ENCODE results near the gene PIGK.
"Not testable (repeated sequence)": the region's sequence is repeated elsewhere in the genome, so short reads cannot be mapped to it uniquely, and the experiment has no call there.

PIGK gene

DNA sequence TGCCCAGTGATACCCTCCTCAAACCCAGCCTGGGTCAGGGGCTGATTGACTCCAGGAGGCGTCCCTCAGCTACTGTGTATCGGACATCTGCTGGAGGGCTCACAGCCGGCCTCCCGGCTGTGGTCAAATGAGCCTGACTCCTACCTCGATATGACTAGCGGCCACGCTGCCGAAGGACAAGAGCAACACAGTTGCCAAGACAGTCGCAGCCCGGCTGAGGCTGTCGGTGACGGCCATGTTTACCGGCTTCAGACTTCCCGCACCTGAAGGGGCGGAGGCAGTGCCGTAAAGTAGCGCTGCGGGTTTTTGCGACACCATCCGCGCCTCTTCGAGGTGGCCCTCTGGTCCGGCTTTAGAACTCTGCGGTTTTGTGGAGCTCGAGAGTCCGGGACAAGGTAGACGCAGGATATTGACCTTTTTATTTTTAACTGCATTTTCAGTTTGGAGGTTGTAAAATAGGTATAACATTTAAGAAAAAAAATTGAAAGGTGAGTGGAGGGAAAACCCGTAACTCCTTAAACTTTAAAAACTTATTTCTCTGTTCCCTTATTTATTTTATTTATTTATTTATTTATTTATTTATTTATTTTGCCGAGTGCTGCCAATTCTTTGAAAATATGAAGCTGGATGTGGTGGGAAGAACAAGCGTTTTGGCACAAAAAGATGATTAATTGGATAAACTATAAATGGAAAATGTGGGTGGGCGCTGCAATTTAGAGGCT lies at the start of gene PIGK:
Gene PIGK, minus strand, starts transcription at position 265 of the 722 bp plus-strand sequence. Its CDS starts 28 bp downstream, at position 237.
- peak; percentile 82 to 84 for DNase-seq (ENCODE audit: low read depth in 2 of 2)

DNA sequence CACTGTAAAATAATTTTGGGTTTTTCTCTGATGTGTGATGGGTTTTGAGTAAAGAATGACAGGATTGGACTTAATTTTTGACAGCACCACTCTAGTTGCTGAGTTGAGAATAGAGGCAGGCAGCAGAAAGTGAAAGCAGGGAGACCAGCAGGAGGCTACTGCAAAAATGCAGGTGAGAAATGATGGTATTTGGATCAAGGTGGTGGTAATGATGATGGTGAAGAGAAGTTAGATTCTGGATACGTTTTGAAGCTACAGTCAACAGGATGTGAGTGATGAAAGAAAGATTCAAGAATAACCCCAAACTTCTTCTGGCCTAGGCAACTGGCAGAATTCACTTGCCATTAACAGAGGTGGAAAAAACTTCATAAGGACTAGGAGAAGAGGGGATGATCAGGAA lies 47.8 kb upstream of the PIGK start:
- no peak for DNase-seq (ENCODE audit: low read depth in 2 of 2)

DNA sequence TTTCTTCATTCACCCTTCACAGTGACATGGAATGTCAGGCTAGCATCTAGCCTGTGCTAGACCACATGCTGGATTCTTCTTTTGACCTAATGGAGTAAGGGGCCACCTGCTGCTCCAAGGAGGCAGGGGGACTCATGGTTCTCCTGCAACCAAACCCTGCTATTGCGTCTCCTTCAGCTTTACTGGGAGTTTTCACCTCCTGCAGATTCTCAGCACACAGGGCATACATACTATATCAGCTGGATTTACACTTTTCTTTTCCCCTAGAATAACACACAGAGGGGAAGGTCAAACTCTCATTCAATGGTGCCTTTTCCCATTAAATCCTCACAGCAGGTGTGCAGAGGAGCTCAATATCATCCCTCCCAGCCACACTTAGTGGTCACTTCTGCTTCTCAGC lies 46.0 kb upstream of the PIGK start:
- no peak for DNase-seq (ENCODE audit: low read depth in 2 of 2)

DNA sequence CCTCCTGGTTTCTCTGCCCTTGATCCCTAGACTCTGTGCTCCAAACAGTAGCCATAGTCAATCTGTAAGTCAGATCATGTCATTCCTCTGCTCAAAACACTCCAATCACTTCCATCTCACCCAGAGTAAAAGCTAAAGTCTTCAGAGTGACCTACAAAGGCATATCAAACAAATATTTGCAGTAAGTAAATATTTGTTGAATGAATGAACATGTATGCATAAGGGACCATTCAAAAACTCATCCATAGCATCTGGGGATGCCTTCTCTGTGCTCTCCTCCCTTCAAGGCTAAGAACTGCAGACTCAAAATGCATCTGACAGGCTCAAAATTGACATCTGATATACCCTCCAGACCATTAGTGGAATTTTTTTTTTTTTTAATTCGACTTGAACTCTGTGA lies 44.5 kb upstream of the PIGK start:
- DNase-seq (ENCODE audit: low read depth in 2 of 2): no peak

DNA sequence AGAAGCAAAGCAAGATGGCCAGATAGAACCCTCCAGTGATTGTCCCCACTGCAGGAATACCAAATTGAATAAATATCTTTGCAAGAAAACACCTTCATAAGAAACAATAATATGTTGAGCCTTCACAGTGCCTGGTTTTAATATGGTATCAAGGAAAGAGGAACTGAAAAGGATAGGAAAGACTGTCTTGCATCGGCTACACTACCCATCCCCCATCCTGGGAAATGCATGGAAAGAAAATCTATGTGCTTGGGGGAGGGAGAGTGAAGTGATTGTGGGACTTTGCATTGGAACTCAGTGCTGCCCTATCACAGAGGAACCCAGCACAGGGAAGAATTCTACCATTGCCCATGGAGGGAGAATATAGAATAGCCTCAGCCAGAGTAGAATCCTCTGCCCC lies 34.0 kb upstream of the PIGK start:
- no peak for DNase-seq (ENCODE audit: low read depth in 2 of 2)

DNA sequence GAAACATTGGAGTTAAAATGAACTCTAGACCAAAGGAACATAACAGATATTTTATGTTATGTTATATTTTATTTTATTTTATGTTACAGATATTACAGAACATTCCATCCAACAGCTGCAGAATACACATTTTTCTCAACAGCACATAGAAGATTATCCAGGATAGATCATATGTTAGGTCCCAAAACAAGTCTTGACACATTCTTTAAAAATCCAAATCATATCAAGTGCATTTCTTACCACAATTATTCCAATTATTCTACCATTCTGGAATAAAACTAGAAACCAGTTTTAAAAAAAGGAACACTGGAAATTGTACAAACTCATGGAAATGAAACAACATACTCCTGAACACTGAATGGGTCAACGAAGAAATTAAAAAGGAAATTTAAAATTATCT lies 30.9 kb upstream of the PIGK start:
- no peak for DNase-seq (ENCODE audit: low read depth in 2 of 2)

DNA sequence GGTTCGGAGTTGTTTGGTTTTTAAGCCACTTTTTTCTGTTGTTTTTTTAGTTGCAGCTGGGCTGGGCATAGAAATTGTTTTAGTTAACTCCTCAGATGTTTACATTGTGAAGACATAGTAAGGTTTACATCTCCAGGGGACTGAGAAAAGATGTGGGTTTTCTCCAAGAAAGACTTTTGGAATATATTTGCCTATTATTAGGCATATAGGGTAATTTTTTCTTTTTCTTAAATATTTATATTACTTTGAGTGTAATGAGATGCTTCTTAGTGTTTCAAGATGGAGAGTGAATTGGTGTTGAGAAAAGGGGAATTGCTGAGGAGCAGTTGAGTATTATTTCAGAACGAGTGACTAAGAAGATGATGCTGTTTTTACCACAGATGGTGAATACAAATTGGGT lies 26.6 kb upstream of the PIGK start:
- no peak for DNase-seq (ENCODE audit: low read depth in 2 of 2)

DNA sequence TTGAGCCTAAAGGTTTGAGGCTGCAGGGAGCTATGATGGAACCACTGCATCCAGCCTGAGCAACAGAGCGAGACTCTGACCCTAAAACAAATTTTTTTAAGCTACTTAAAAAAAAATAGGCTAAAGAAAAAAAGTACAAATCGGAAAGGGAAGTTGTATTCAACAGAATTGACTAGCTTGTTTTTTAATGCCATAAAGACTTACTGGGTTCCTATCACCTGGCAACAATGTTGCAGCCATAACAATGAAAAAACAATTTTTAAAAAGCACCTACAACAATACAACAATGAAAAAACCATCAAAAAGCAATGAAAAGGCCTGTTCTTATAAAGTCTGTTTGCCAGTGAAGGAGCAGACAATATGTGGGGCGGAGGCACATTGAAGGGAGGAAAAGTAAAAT lies 20.1 kb upstream of the PIGK start:
- no peak for DNase-seq (ENCODE audit: low read depth in 2 of 2)

DNA sequence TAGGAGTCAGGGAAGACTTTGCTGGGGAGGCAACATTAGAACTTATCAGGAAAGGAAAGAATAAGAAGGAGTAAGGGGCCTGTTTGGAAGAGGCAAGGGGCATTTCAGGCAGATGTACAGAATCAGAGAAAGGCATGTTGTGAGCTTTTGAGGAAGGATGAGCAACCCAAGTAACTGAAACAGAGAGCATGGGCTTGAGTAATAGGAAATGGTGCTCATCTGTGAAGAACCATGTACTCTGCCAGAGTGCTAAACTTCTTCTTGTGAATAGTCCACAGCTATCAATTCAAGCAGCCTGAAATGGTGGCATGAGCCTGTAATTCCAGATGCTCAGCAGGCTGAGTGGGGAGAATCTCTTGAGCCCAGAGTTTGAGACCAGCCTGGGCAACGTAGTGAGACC lies 19.2 kb upstream of the PIGK start:
- DNase-seq (ENCODE audit: low read depth in 2 of 2): no peak

DNA sequence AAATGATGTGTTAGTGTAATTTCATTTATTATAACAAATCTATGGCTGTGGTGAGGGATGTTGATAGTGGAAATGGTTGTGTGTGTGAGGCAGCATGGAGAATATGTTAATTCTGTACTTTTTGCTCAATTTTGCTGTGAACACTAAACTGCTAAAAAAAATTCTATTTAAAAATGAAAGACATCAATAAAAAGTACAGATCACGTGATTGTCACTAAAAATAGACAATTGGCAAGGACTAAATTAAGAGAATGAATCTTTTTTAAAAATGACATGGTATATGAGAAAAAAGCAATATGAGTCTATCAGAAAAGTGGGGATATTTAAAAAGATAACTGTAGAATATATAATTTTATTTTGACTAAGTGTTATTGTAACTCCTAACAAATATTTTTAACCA lies 15.7 kb upstream of the PIGK start:
- DNase-seq (ENCODE audit: low read depth in 2 of 2): no peak

DNA sequence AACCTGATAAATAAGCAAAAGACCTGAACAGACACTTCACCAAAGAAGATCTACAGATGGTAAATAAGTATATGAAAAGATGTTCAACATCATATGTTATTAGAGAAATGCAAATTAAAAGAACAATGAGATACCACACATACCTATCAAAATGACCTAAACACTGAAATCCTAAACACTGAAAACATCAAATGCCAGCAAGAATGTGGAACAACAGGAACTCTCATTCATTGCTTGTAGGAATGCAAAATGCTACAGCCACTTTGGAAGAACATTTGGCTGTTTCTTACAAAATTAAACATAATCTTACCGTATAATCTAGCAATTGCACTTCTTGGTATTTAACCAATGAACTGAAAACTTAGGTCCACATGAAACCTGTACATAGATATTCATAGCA lies 14.9 kb upstream of the PIGK start:
- no peak for DNase-seq (ENCODE audit: low read depth in 2 of 2)

DNA sequence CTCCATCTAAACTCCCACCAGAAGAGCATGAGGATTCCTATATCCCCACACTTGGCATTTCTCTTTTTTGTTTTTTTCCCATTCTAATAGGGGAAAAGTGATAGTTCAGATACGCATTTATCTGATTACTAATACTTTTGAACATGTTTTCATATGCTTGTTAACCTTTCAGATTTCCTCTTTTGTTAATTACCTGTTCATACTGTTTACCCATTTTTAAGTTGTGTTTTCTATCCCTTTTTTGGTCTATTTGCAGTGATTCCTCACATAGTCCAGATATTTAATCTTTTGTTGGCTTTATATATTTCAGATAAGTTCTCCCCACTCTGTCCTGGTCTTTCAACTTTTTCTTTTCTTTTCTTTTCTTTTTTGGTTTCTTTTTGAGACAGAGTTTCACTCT lies 13.6 kb upstream of the PIGK start:
- no peak for DNase-seq (ENCODE audit: low read depth in 2 of 2)

DNA sequence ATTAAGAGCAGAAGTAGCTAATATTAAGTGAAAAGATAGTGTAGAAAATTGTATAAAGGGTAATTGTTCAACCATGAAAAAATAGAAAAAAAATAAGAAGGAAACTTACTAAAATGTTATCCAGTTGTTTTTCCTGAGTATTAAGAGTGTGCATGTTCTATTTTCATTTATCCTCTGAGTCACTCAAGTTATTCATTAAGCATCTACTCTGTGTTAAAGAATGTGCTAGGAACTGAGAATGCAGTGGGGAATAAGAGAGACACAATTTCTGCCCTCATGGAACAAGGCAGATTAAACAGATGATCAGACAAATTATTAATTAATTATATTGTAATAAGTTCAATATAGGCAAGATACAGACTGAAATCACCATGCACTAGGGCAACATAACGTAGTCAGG lies 10.8 kb upstream of the PIGK start:
- DNase-seq (ENCODE audit: low read depth in 2 of 2): no peak

DNA sequence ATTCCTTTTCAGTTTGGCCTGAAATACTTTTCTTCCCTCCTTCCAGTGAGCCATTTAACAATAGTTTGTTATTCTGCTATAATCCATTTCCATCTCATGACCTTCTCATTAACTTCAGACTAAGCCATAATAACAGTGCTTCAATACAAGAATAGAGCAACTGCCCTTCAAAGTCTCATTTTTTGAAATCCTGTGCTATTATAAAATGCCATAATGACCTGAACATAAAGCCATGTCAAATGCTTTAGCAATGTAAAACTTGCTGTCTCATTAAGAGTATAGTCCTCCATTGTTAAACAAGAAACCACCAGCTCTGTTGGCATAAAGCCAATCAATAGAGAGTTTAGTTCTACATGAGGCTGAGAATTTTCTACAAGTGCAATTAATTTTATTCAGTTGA lies 9.6 kb upstream of the PIGK start:
- DNase-seq (ENCODE audit: low read depth in 2 of 2): no peak

DNA sequence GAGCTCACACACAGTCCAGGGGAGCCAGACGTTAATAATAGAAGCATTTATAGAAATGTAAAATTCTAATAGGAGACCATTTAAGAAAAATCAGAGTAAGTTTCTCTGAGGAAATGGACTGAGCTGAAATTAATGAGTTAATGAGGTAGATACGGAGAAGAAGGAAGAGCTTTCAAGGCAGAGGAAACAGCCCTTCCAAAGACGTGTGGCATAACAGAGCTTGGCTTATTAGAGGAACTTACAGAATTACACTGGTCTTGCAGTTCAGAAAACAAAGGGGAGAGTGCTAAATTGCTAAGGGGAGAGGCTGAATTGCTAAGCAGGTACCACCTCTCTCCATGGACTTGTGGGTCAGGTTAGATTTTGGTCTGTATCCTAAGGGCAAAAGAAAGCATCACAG lies 8.2 kb upstream of the PIGK start:
- no peak for DNase-seq (ENCODE audit: low read depth in 2 of 2)

DNA sequence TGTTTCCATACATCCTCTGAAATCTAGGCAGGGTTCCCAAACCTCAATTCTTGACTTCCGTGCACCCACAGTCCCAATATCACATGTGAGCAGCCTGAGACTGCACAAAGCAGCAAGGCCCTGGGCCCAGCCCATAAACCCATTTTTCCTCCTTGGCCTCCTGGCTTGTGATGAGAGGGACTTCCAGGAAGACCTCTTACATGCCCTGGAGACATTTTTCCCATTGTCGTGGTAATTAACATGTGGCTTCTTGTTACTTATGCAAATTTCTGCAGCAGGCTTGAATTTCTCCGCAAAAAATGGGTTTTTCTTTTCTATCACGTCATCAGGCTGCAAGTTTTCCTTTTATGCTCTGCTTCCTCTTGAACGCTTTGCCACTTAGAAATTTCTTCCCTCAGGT lies 3.3 kb upstream of the PIGK start:
- DNase-seq (ENCODE audit: low read depth in 2 of 2): no peak

DNA sequence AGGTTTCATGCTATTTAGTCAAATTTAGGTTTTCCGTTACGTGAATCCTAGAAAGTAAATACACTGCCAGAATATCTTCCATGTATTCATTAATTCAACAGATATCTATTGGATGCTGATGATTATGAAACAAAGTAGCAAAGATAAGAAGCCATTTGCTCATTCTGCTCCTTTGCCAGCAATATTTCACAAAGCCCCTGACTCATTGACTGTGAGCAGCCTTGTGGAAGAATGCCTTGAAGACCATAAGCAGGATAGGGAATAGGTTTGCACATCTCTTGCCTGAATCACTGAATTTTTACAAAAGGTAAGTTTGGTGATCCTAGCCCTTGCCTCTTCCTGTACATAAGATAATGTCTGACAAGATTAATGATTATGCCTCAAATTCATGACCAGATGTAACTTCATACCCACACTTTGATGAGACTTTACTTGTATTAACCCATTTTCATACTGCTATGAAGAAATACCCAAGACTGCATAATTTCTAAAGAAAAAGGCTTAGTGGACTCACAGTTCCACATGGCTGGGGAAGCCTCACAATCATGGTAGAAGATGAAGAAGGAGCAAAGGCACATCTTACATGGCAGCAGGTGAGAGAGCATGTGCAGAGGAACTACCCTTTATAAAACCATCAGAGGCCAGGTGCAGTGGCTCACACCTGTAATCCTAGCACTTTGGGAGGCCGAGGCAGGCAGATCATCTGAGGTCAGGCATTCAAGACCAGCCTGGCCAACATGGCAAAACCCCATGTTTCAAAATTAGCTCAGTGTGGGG lies 1.6 kb upstream of the PIGK start:
- no peak for DNase-seq (ENCODE audit: low read depth in 2 of 2)

DNA sequence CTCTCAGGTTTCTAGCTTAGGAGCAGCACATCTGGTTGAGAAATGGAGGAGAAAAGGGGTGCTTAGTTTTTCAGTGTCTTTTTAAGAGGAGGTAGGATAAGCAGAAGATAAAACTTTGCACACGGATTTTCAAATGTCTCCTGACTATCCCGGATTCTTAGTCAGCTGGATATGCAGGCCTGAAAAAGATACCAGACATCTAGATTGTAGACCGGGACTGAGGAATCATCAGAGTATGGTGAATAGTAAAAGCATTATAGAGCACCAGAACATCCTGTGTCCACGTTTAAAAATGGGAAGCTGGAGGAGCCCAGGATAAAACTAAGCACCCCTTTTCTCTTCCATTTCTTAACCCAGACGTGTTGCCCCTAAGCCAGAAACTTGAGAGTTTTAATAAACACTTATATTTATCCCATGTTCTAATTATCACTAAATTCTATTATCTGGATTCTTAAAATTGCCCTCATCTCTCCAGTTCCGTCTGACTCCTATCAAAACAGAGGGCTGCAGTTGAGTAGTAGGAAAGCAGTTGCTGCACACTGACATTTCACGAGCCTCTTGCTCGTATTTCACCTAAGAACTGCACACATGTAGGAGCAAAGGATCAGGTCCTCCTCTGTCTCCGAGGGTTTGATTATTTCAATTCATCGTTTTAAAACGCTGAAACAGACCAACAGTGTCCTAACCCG lies 609 bp downstream of the PIGK start:
- DNase-seq (ENCODE audit: low read depth in 2 of 2): no peak

DNA sequence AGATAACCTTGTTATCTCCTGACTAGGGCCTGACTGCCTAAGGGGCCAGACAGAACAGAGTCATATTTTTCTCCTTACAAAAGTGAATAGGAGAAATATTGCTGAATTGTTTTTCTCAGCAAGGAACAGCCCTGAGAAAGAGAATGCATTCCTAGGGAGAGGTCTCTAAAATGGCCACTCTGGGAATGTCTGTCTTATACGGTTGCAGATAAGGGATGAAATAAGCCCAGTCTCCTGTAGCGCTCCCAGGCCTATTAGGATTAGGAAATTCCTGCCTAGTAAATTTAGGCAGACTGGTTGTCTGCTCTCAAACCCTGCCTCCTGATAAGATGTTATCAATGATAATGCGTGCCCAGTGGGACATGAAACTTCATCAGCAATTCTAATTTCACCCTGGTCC lies 15.2 kb downstream of the PIGK start:
- DNase-seq (ENCODE audit: low read depth in 2 of 2): not testable (repeated sequence)

DNA sequence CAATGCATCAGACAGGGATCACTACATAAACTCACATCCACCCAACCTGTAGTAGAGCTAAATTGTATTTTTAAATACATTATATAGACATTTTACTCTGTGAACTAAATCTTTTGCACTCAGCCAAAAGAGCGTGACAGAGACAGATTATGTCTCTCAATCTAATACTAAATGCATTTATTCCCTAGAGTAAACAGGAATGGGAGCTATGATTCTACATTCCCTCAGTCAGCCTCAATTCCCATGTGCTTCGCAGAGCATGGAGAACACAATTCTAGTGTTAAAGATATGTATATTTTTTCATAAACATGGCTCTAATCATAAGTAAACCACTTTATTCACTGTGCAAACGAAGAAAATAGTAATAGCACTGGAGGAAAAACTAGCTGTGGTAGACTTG lies 16.5 kb downstream of the PIGK start:
- DNase-seq (ENCODE audit: low read depth in 2 of 2): no peak

DNA sequence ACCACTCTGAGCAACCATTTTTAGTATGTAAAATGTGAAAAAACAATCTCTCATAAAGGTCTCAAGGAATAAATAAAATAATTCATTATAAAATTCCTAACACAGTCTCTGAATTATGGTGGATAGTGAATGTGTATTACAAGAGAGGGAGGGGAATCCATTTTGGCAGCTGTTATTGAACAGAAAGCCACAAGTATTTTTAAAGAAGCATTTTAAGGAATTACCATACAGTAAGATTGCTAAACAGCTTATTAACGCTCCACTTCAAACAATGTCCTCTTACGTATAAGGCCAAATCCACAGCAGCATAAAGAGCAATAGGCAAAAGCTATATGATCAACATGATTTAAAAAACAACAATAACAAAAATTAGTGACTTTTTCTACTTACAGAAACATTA lies 18.4 kb downstream of the PIGK start:
- DNase-seq (ENCODE audit: low read depth in 2 of 2): no peak

DNA sequence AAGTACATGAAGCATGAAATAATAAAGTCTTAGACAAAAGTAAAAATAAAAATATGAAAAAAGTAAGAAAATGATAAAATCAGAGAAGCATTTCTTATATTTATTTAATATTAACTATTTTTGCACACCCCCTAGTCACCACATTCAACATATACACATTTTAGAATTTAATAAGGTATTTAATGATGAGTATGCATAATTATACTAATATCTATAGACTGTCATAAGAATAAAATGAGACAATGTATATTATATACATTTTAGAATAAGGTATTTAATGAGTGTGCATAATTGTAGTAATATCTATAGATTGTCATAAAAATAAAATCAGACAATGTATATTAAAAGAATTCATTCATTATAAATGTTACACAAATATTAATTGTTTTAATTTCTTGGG lies 18.9 kb downstream of the PIGK start:
- no peak for DNase-seq (ENCODE audit: low read depth in 2 of 2)

DNA sequence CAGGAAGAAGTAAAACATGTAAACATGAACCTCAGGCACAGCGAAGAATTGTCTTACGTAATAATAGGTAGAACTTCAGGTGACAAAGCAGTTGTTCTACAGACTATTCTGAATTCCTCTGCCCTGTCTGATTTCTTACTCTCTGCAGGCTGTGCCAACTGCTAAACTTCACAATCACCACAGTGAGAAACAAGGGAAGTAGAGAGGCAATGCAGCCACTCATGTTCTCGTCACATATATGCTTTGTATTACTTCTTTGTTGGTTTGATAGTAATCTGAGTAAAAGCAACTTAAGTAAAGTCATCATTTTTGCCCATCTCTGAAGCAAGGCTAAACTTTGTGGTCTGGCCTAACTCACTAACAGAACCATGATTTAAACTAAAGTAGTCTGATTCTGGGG lies 21.9 kb downstream of the PIGK start:
- no peak for DNase-seq (ENCODE audit: low read depth in 2 of 2)

Data from stimulated activated CD4-positive, alpha-beta T cell treated with anti-CD3 and anti-CD28 coated beads, Interleukin-4, amount 100 ng/mL, for 48 hours (primary cell).